ENCODE data around the gene CEP57.
A peak's percentile ranks its signal among the peaks of the same experiment; 100 is the strongest.

CEP57 gene

GRCh38 chr11:95768521-95768920 lies 21.8 kb upstream of the CEP57 start:
- H2AK5ac ChIP-seq (ENCODE audit: low read length) = no peak overlapping the region
- no peaks in the 10 kb centered on the region for H3K9me3 ChIP-seq (ENCODE audit: insufficient read depth, low read depth, low read length)
- WGBS (ENCODE audit: extremely low coverage, insufficient coverage, insufficient read length) = no CpG with 5 or more reads among the region's 2 CpGs
- no peak overlapping the region for H4K8ac ChIP-seq (ENCODE audit: low read depth, low read length)
- no peaks in the 10 kb centered on the region for H3K79me1 ChIP-seq (ENCODE audit: low read length)
- H3K27me3 ChIP-seq (ENCODE audit: insufficient read depth, low read length) = no peaks in the 10 kb centered on the region
- no peaks in the 10 kb centered on the region for H3K36me3 ChIP-seq (ENCODE audit: control insufficient read depth in 1 of 2, insufficient read depth in 2 of 2, low read length in 2 of 2)
- no peak overlapping the region for H3K27ac ChIP-seq (ENCODE audit: low read depth, low read length)
- H3K4me2 ChIP-seq (ENCODE audit: low read length) = no peak overlapping the region
- no peak overlapping the region for H4K12ac ChIP-seq (ENCODE audit: low read depth, low read length)
- H3K9ac ChIP-seq (ENCODE audit: low read length) = no peak overlapping the region
- H3K4me1 ChIP-seq (ENCODE audit: control insufficient read depth in 1 of 2, insufficient read depth in 2 of 2, low read length in 2 of 2) = no peaks in the 10 kb centered on the region
- H3K14ac ChIP-seq (ENCODE audit: low read length) = no peak overlapping the region
- H3K18ac ChIP-seq (ENCODE audit: low read length) = no peak overlapping the region
- H4K91ac ChIP-seq (ENCODE audit: low read depth, low read length) = no peak overlapping the region
- no peak overlapping the region for H2BK120ac ChIP-seq (ENCODE audit: insufficient read depth, low read length, poor library complexity)
- H2BK5ac ChIP-seq (ENCODE audit: low read depth, low read length, poor library complexity) = no peak overlapping the region
- H3K4me3 ChIP-seq (ENCODE audit: low read depth, low read length) = no peak overlapping the region
- H3K4ac ChIP-seq (ENCODE audit: low read depth, low read length) = no peak overlapping the region
- H3K79me2 ChIP-seq (ENCODE audit: control insufficient read depth, insufficient read depth, low read length, poor library complexity) = no peaks in the 10 kb centered on the region
- H3K23ac ChIP-seq (ENCODE audit: low read length) = no peak overlapping the region
- H2BK12ac ChIP-seq (ENCODE audit: low read length) = no peak overlapping the region
- no peak overlapping the region for H2AFZ ChIP-seq (ENCODE audit: insufficient read depth, low read length, poor library complexity)
- peak; percentile 15 to 83 for DNase-seq

DNA sequence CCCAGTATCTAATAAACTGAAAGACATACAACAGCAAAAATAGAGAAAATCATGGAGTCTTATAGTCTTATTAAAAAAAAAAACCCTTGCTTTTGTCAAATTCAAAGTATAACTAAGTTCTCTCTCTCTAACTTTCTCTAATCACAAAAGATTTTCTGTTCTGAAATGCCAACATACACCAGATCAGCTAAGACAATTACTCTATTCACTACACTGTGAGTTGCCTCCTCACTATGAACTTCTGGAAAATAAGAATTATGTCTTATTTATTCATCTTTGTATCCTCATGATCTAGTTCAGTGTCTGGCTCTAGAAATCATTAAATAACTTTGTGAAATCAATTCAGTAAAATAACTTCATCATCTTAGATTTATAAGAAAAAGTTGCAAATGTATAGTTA lies 13.4 kb upstream of the CEP57 start:
- no peak overlapping the region for H3K18ac ChIP-seq (ENCODE audit: low read length)
- no peaks in the 10 kb centered on the region for H3K27me3 ChIP-seq (ENCODE audit: insufficient read depth, low read length)
- H3K4me1 ChIP-seq (ENCODE audit: control insufficient read depth in 1 of 2, insufficient read depth in 2 of 2, low read length in 2 of 2) = no peaks in the 10 kb centered on the region
- no peak overlapping the region for H3K27ac ChIP-seq (ENCODE audit: low read depth, low read length)
- DNase-seq = no peak
- H3K79me2 ChIP-seq (ENCODE audit: control insufficient read depth, insufficient read depth, low read length, poor library complexity) = no peaks in the 10 kb centered on the region
- H2AFZ ChIP-seq (ENCODE audit: insufficient read depth, low read length, poor library complexity) = no peak overlapping the region
- no peak overlapping the region for H4K12ac ChIP-seq (ENCODE audit: low read depth, low read length)
- no peak overlapping the region for H4K8ac ChIP-seq (ENCODE audit: low read depth, low read length)
- no peak overlapping the region for H3K4ac ChIP-seq (ENCODE audit: low read depth, low read length)
- H3K14ac ChIP-seq (ENCODE audit: low read length) = no peak overlapping the region
- H3K23ac ChIP-seq (ENCODE audit: low read length) = no peak overlapping the region
- H3K4me3 ChIP-seq (ENCODE audit: low read depth, low read length) = no peak overlapping the region
- H4K91ac ChIP-seq (ENCODE audit: low read depth, low read length) = no peak overlapping the region
- no peak overlapping the region for H2AK5ac ChIP-seq (ENCODE audit: low read length)
- H2BK120ac ChIP-seq (ENCODE audit: insufficient read depth, low read length, poor library complexity) = no peak overlapping the region
- peaks cover 0 to 6% of the 10 kb centered on the region in 2 experiments for H3K36me3 ChIP-seq (ENCODE audit: control insufficient read depth in 1 of 2, insufficient read depth in 2 of 2, low read length in 2 of 2)
- H2BK5ac ChIP-seq (ENCODE audit: low read depth, low read length, poor library complexity) = no peak overlapping the region
- no peak overlapping the region for H3K9ac ChIP-seq (ENCODE audit: low read length)
- H3K4me2 ChIP-seq (ENCODE audit: low read length) = no peak overlapping the region
- H3K9me3 ChIP-seq (ENCODE audit: insufficient read depth, low read depth, low read length) = no peaks in the 10 kb centered on the region
- no peak overlapping the region for H2BK12ac ChIP-seq (ENCODE audit: low read length)
- no peaks in the 10 kb centered on the region for H3K79me1 ChIP-seq (ENCODE audit: low read length)

- Histone ChIP-seq H3K4me1 (ENCODE audit: control insufficient read depth in 1 of 2, insufficient read depth in 2 of 2, low read length in 2 of 2) (no peaks in the 10 kb centered on the region), H3K27ac (ENCODE audit: low read depth, low read length) (no peak overlapping the region), H2AFZ (ENCODE audit: insufficient read depth, low read length, poor library complexity) (no peak overlapping the region), H3K27me3 (ENCODE audit: insufficient read depth, low read length) (no peaks in the 10 kb centered on the region), H3K36me3 (ENCODE audit: control insufficient read depth in 1 of 2, insufficient read depth in 2 of 2, low read length in 2 of 2) (peaks cover 0 to 11% of the 10 kb centered on the region in 2 experiments), H2BK12ac (ENCODE audit: low read length) (no peak overlapping the region), H4K12ac (ENCODE audit: low read depth, low read length) (no peak overlapping the region), H3K4me2 (ENCODE audit: low read length) (no peak overlapping the region), H3K18ac (ENCODE audit: low read length) (no peak overlapping the region), H4K91ac (ENCODE audit: low read depth, low read length) (no peak overlapping the region), H2AK5ac (ENCODE audit: low read length) (no peak overlapping the region), H3K79me1 (ENCODE audit: low read length) (no peaks in the 10 kb centered on the region), H3K23ac (ENCODE audit: low read length) (no peak overlapping the region), H2BK120ac (ENCODE audit: insufficient read depth, low read length, poor library complexity) (no peak overlapping the region), H4K8ac (ENCODE audit: low read depth, low read length) (no peak overlapping the region), H3K14ac (ENCODE audit: low read length) (no peak overlapping the region), H3K4me3 (ENCODE audit: low read depth, low read length) (no peak overlapping the region), H3K79me2 (ENCODE audit: control insufficient read depth, insufficient read depth, low read length, poor library complexity) (no peaks in the 10 kb centered on the region), H3K9me3 (ENCODE audit: insufficient read depth, low read depth, low read length) (no peaks in the 10 kb centered on the region), H2BK5ac (ENCODE audit: low read depth, low read length, poor library complexity) (no peak overlapping the region), H3K4ac (ENCODE audit: low read depth, low read length) (no peak overlapping the region), H3K9ac (ENCODE audit: low read length) (no peak overlapping the region)
- DNase-seq = no peak
- WGBS (ENCODE audit: extremely low coverage, insufficient coverage, insufficient read length) = no CpG with 5 or more reads among the region's 3 CpGs
Measured at GRCh38 chr11:95778699-95779098, 11.6 kb upstream of the CEP57 start.

DNA sequence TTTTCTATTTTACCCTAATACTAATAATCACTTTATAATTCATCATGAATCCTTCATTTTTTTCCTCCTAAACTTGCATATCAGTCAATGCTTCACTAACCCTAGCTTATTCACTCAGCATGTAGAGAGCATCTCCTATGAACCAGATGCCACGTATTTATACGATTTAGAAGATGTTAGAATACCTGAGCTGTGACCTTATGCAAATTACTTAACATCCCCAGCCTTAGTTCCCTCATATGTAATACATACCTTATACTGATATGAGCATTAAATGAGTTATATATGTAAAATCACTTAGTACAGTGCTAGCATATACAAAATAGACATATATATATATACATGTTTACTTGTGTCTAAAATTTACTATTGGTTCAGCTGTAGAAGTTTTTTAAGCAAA lies 9.8 kb upstream of the CEP57 start:
- no peaks in the 10 kb centered on the region for H3K79me2 ChIP-seq (ENCODE audit: control insufficient read depth, insufficient read depth, low read length, poor library complexity)
- no peaks in the 10 kb centered on the region for H3K9me3 ChIP-seq (ENCODE audit: insufficient read depth, low read depth, low read length)

More for the DNA sequence above, 9.8 kb upstream of the CEP57 start:
- no peak overlapping the region for H2AK5ac ChIP-seq (ENCODE audit: low read length)
- H3K79me1 ChIP-seq (ENCODE audit: low read length) = no peaks in the 10 kb centered on the region
- H2AFZ ChIP-seq (ENCODE audit: insufficient read depth, low read length, poor library complexity) = no peak overlapping the region
- H4K91ac ChIP-seq (ENCODE audit: low read depth, low read length) = no peak overlapping the region
- H4K8ac ChIP-seq (ENCODE audit: low read depth, low read length) = no peak overlapping the region
- no peak overlapping the region for H3K4me3 ChIP-seq (ENCODE audit: low read depth, low read length)
- WGBS (ENCODE audit: extremely low coverage, insufficient coverage, insufficient read length) = no CpG with 5 or more reads among the region's 2 CpGs
- H4K12ac ChIP-seq (ENCODE audit: low read depth, low read length) = no peak overlapping the region
- no peak overlapping the region for H3K27ac ChIP-seq (ENCODE audit: low read depth, low read length)
- H3K4me1 ChIP-seq (ENCODE audit: control insufficient read depth in 1 of 2, insufficient read depth in 2 of 2, low read length in 2 of 2) = no peaks in the 10 kb centered on the region
- no peak overlapping the region for H3K4me2 ChIP-seq (ENCODE audit: low read length)
- H3K9ac ChIP-seq (ENCODE audit: low read length) = no peak overlapping the region
- H2BK5ac ChIP-seq (ENCODE audit: low read depth, low read length, poor library complexity) = no peak overlapping the region
- H2BK120ac ChIP-seq (ENCODE audit: insufficient read depth, low read length, poor library complexity) = no peak overlapping the region
- no peaks in the 10 kb centered on the region for H3K27me3 ChIP-seq (ENCODE audit: insufficient read depth, low read length)
- H3K36me3 ChIP-seq (ENCODE audit: control insufficient read depth in 1 of 2, insufficient read depth in 2 of 2, low read length in 2 of 2) = peaks cover 0 to 10% of the 10 kb centered on the region in 2 experiments
- no peak overlapping the region for H3K14ac ChIP-seq (ENCODE audit: low read length)
- no peak overlapping the region for H3K23ac ChIP-seq (ENCODE audit: low read length)
- H3K18ac ChIP-seq (ENCODE audit: low read length) = no peak overlapping the region
- no peak overlapping the region for H3K4ac ChIP-seq (ENCODE audit: low read depth, low read length)
- H2BK12ac ChIP-seq (ENCODE audit: low read length) = no peak overlapping the region
- no peak for DNase-seq
